ENCODE data around the gene STUB1.

Gene STUB1

DNA sequence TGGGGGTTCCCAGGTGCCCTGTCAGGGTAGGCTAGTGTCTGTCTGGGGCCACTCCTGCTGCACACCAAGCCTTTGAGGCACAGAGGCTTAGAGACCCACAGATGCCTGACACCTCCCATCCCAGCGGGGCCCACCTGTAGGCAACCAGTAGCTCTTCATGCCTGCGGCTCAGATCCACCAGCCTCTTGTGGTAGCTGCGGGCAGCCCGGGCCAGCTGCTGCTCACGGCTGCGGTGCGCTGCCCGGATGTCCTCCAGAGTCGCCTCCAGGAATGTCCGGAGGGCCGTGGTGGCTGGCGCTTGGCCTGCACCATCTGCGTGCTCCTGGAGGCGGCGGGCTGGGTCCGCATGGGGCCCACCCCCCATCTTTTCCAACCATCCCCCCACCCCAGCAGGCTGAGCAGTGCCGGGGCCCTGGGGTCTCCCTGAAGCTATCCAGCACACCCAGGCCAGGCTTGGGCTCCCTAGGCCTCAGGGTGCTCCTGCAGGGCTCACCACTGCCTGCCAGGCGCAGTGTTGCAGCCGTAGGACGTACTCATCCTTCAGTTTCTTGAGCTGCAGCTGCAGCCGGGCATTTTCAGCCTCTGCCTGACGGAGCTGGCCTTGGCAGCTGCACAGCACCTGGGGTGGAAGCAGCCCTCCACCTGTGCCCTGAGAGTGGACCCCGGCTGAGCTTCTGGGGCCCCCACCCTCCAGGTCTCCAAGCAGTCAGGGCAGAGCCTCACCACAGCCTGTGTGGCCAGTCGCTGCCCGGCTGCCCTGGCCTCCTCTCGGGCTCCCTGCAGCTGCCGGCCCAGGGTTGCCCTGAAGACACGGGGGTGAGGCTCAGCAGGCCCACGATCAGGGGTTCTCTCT is 44.2 kb downstream of the STUB1 start:
- TF ChIP-seq, protein P1, sequence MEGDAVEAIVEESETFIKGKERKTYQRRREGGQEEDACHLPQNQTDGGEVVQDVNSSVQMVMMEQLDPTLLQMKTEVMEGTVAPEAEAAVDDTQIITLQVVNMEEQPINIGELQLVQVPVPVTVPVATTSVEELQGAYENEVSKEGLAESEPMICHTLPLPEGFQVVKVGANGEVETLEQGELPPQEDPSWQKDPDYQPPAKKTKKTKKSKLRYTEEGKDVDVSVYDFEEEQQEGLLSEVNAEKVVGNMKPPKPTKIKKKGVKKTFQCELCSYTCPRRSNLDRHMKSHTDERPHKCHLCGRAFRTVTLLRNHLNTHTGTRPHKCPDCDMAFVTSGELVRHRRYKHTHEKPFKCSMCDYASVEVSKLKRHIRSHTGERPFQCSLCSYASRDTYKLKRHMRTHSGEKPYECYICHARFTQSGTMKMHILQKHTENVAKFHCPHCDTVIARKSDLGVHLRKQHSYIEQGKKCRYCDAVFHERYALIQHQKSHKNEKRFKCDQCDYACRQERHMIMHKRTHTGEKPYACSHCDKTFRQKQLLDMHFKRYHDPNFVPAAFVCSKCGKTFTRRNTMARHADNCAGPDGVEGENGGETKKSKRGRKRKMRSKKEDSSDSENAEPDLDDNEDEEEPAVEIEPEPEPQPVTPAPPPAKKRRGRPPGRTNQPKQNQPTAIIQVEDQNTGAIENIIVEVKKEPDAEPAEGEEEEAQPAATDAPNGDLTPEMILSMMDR (IDR thresholded peaks at IDR 0.05; ENCODE audit: low read length, missing control alignments), result no peak
- H3K4me3 ChIP-seq (replicated peaks; ENCODE audit: low read depth, low read length), result no peak overlapping the region

DNA sequence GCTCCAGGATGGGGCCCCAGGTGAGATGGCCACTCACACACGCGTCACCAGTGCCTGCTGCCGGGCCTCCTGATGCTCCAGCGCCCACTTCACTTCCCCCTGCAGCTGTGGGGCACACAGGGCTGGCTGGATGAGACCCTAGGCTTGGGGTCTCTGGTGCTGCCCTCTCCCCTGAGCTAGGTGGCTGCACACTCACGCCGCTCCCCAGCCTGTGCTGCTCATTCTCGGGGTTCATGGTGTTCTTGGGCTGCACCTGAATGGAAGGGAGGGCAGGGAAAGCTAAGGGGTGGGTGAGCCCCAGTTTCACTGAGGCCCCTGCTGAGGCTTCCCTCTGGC is 44.8 kb downstream of the STUB1 start:
- TF ChIP-seq, protein P1 (IDR thresholded peaks at IDR 0.05; ENCODE audit: low read length, missing control alignments), result no peak
- no peak for DNase-seq (ENCODE audit: low read depth)
- no peak overlapping the region for H3K4me3 ChIP-seq (replicated peaks; ENCODE audit: low read depth, low read length)

More for the DNA sequence above, 44.2 kb downstream of the STUB1 start:
- no peak for DNase-seq (ENCODE audit: low read depth)

DNA sequence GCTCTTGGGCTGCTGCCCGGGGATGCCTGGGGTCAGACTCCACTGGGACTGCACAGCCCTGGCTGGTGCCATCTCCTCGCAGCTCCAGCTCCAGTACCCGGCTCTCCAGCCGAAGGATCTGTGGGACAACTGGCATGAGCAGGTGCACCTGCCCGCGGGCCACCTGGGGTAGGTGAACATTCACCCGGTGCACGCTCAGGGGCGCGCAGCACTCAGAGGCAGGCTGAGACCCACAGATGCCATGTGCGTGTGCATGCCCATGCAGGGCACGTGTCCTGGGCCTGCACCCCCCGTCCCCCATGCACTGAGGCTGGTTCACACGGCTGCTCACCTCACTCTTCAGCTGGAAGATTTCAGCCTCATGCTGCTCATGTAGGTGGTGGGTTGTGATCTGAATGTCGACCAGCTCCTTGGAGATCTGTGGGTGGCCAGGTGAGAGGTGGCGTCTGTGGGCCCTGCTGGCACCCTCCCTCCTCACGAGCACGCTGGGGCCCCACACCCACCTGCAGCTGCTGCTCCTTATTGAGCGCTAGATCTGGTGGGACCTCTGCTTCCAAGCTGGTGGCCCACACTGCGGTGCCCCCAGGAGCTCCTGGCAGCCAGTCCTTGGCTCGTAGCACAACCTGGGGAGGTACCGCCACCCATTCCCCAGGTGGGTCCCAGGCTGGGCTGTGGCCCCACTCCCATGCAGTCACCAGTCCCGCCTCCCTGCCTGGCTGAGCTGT is 45.4 kb downstream of the STUB1 start:
- TF ChIP-seq, protein P1 (IDR thresholded peaks at IDR 0.05; ENCODE audit: low read length, missing control alignments), result no peak
- no peak for DNase-seq (ENCODE audit: low read depth)
- H3K4me3 ChIP-seq (replicated peaks; ENCODE audit: low read depth, low read length), result no peak overlapping the region

GRCh38 chr16:726188-726437 is 45.9 kb downstream of the STUB1 start:
- no peak overlapping the region for H3K4me3 ChIP-seq (replicated peaks; ENCODE audit: low read depth, low read length)
- TF ChIP-seq, protein P1 (IDR thresholded peaks at IDR 0.05; ENCODE audit: low read length, missing control alignments), result no peak

GRCh38 chr16:726438-727290 is 46.5 kb downstream of the STUB1 start, which contains the start of the genes CCDC78 and HAGHL:
TSS of gene CCDC78 (minus strand) at chr16:726443. CDS start at chr16:726367, 76 bp downstream.
TSS of gene HAGHL (plus strand) at chr16:727106. CDS start at chr16:727510, 404 bp downstream.
- TF ChIP-seq, protein P1 (IDR thresholded peaks at IDR 0.05; ENCODE audit: low read length, missing control alignments), result no peak
- DNase-seq (ENCODE audit: low read depth), result peak; percentile 32
- peak within 1 kb of the TSS; percentile 65 for H3K4me3 ChIP-seq (replicated peaks; ENCODE audit: low read depth, low read length)

More at GRCh38 chr16:726188-726437, 45.9 kb downstream of the STUB1 start:
- no peak for DNase-seq (ENCODE audit: low read depth)

- TF ChIP-seq, protein P1 (IDR thresholded peaks at IDR 0.05; ENCODE audit: low read length, missing control alignments), result no peak
- H3K4me3 ChIP-seq (replicated peaks; ENCODE audit: low read depth, low read length), result peak overlapping the region; percentile 65
- no peak for DNase-seq (ENCODE audit: low read depth)
Measured at GRCh38 chr16:727291-727977, 47.2 kb downstream of the STUB1 start.
